Adrenal gland (tissue), 5 donors: ENCODE measurements around the gene TRPM8.

Experiments
- POLR2A ChIP-seq, 2 donors: fragments of 450-650 bp; IDR thresholded peaks; one replicate each; pipeline ENCODE4 v1.6.1; 2017; ENCODE audit warnings: antibody characterized with exemption in 2 of 2, mild to moderate bottlenecking in 2 of 2, moderate library complexity in 1 of 2
- TF ChIP-seq, protein P1 (sequence below), 6 experiments: fragments of 450-650 bp in 4 of 6; fragments of 200-600 bp in 2 of 6; sonication (generic) in 1 of 6; IDR thresholded peaks; 1 replicate in 5 of 6; 2 replicates in 1 of 6; pipeline versions ENCODE4 v1.5.1 to v1.8.0; 2016 to 2021; ENCODE audit warnings: antibody characterized with exemption in 6 of 6, mild to moderate bottlenecking in 2 of 6, moderate library complexity in 1 of 6
- donor health status: DM: no; HTN: no; CAD: no.

DNA sequence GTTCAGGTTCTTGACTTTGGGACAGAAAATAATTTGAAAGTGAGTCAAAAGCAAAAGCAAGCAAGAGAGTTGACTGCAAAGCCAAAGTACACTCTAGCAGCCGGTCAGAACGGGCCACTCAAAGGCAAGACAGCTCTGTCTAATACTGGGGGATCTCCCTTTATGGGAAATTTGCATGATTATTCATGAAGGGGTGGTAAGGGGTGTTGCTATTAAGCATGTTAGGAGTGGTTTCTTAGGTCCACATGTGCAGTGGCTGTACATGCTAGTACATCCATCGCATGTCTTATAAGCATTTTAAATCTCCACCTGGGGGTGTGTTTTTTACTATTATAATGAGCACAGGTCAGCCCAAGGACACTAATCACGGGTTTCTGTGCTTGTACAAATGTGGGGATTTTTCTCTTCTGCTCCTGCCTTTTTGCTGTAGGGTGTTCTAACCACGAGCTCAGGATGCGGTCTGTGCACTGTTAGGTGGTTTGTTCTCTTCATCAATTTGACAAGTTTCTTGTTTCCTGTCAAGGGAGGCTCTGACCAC lies 73.2 kb downstream of the TRPM8 start:
- TF ChIP-seq, protein P1, sequence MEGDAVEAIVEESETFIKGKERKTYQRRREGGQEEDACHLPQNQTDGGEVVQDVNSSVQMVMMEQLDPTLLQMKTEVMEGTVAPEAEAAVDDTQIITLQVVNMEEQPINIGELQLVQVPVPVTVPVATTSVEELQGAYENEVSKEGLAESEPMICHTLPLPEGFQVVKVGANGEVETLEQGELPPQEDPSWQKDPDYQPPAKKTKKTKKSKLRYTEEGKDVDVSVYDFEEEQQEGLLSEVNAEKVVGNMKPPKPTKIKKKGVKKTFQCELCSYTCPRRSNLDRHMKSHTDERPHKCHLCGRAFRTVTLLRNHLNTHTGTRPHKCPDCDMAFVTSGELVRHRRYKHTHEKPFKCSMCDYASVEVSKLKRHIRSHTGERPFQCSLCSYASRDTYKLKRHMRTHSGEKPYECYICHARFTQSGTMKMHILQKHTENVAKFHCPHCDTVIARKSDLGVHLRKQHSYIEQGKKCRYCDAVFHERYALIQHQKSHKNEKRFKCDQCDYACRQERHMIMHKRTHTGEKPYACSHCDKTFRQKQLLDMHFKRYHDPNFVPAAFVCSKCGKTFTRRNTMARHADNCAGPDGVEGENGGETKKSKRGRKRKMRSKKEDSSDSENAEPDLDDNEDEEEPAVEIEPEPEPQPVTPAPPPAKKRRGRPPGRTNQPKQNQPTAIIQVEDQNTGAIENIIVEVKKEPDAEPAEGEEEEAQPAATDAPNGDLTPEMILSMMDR (IDR thresholded peaks at IDR 0.05) = no peak
- no peak for TF ChIP-seq POLR2A (IDR thresholded peaks at IDR 0.05)
